Ectodermal cell (in vitro differentiated cells): ENCODE results near the gene PRSS1.
"Not testable (repeated sequence)": the region's sequence is repeated elsewhere in the genome, so short reads cannot be mapped to it uniquely, and the experiment has no call there.

Experiments
- H3K27ac ChIP-seq: 2 replicates; pipeline ENCODE4 v1.7.0; 2013; ENCODE audit warnings: mild to moderate bottlenecking, low read depth, low read length; ENCODE audit not compliant: insufficient read depth, poor library complexity, severe bottlenecking
- H3K27me3 ChIP-seq: 2 replicates; pipeline ENCODE4 v1.7.0; 2013; ENCODE audit warnings: mild to moderate bottlenecking, low read length; ENCODE audit not compliant: insufficient read depth, control insufficient read depth, poor library complexity, severe bottlenecking
- H3K36me3 ChIP-seq: one replicate; pipeline ENCODE4 v1.7.0; 2013; ENCODE audit warnings: low read length; ENCODE audit not compliant: control insufficient read depth, insufficient read depth
- H3K4me1 ChIP-seq: one replicate; pipeline ENCODE4 v1.7.0; 2013; ENCODE audit warnings: low read length; ENCODE audit not compliant: control insufficient read depth, insufficient read depth
- H3K4me3 ChIP-seq: 2 replicates; pipeline ENCODE4 v1.7.0; 2013; ENCODE audit warnings: low read depth, low read length, control low read depth; ENCODE audit not compliant: insufficient read depth
- H3K9me3 ChIP-seq: 2 replicates; pipeline ENCODE4 v1.7.0; 2013; ENCODE audit warnings: mild to moderate bottlenecking, low read length, moderate library complexity; ENCODE audit not compliant: control insufficient read depth
- WGBS, 2 experiments: methylation state at CpG; one replicate each; pipeline ENCODE4 v1.1.7; 2013; ENCODE audit warnings: missing lambda C conversion rate in 2 of 2; 5-methylcytosine and 5-hydroxymethylcytosine counted together

PRSS1 gene

DNA sequence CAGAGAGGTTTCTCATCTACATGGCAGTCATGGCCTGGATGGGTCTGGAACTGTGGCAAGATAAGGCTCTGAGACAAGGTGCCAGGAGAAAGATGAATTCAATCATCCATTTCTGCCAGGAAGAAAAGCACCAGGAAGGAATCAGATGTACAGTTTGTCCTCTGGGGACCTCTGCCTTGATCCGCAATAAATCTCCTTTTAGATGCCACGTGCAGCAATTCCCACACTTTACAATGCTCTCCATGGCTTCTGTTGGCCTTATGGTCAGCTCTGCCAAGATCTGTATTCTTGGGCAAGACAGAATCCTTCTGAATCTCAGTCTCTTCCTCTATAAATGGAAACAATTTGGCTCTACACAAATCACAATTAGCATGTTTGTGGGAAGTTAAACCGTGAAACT, 9.0 kb downstream of the PRSS1 start:
- H3K27ac ChIP-seq, H3K4me3 ChIP-seq, H3K36me3 ChIP-seq, H3K27me3 ChIP-seq, H3K4me1 ChIP-seq, H3K9me3 ChIP-seq: not testable (repeated sequence)
- 76 to 87% methylated on average over 2 of the region's 3 CpGs for WGBS, 2 experiments

DNA sequence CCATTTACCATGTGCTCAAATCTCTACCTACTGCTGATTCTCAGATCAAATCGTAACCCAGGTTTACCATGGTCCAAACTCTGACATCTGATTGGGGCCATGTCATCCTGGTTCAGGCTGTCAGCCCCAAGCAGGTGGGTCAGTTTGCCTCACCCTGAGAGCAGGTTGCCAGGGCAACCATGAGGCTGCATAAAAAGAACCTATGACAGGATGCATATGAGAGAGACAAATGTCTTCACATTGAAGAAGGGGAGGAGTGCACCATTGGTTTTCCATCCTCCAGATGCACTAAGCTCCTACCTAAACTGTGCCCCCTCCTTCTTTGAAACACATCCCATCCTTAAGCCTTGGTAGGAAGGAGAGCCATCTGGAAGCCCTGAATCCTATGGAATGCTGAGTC, 10.2 kb downstream of the PRSS1 start:
- no peaks in the 10 kb centered on the region for H3K9me3 ChIP-seq
- H3K4me1 ChIP-seq = no peaks in the 10 kb centered on the region
- H3K4me3 ChIP-seq = no peak overlapping the region
- no peaks in the 10 kb centered on the region for H3K27me3 ChIP-seq
- H3K36me3 ChIP-seq = no peaks in the 10 kb centered on the region
- H3K27ac ChIP-seq = no peak overlapping the region
- 88 to 93% methylated on average over 1 of the region's 1 CpG for WGBS, 2 experiments

DNA sequence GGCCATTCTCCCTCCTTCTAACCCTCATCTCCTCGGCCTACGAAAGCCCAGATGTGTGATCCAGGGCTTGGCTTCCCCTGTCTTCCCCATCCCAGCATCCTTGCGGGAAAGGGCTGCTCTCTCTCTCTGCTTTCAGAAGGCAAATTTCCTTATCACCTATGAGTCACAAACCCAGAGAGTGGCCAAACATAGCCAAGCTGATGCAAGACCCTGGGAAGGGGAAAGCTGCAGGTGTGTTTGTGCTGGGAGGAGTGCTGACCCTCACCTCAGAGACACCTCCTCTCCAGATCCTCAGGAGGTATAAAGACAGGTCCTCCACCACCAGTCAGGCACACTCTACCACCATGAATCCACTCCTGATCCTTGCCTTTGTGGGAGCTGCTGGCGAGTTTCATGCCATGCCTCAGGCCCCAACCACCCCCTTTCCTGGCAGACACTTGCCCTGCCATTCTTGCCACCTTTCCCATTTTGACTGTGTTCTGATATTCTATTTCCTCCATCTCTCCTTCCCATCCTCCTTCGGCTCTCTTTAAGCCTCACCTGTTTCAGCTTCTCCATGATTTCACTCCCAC, 10.9 kb downstream of the PRSS1 start:
- H3K4me3 ChIP-seq = no peak overlapping the region
- no peaks in the 10 kb centered on the region for H3K9me3 ChIP-seq
- H3K27ac ChIP-seq = no peak overlapping the region
- H3K36me3 ChIP-seq = no peaks in the 10 kb centered on the region
- no peaks in the 10 kb centered on the region for H3K4me1 ChIP-seq
- 83 to 86% methylated on average over 5 of the region's 5 CpGs for WGBS, 2 experiments
- H3K27me3 ChIP-seq = no peaks in the 10 kb centered on the region

DNA sequence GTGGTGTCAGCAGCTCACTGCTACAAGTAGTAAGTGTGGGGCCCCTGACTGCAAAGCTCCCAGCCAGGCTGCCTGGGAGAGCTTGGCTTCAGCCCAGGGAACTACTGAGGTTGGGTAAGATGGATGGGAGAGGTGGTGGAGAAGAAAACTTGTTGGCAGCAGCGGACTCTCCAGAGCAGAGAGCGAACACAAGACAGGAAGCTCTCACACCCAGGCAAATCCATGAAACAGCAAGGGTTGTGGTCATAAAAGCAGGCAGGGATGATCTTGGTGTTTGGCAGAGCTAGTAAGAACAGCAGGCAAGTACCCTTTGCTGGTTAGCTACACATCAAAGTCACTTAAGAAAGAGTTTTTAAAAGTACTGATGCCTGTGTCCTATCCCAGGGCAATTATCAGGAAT, 12.3 kb downstream of the PRSS1 start:
- not testable (repeated sequence) for H3K4me1 ChIP-seq, H3K27me3 ChIP-seq, H3K36me3 ChIP-seq, H3K4me3 ChIP-seq, H3K9me3 ChIP-seq, H3K27ac ChIP-seq
- whole genome bisulfite sequencing, 2 experiments = 98% methylated on average over 2 of the region's 2 CpGs

DNA sequence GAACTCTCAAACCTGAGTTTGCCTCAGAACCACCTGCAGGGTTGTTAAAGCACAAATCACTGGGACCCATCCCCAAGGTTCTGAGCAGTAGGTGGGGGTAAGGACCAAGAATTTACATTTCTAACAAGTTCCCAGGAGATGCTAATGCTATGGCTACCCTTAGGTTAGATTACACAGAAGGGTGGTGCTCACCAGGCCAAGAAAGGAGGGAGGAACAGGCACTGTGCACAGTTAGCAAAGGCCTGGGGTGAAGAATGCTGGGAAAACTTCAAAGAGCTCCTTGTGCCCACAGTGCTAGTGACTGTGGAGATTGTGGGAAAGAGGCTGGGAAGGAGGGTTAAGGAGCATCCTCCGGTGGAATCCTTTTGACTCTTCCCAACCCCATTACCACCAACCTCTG, 12.8 kb downstream of the PRSS1 start:
- Histone ChIP-seq H3K36me3 (no peaks in the 10 kb centered on the region), H3K9me3 (no peaks in the 10 kb centered on the region)
- WGBS, 2 experiments = 78 to 90% methylated on average over 1 of the region's 1 CpG

DNA sequence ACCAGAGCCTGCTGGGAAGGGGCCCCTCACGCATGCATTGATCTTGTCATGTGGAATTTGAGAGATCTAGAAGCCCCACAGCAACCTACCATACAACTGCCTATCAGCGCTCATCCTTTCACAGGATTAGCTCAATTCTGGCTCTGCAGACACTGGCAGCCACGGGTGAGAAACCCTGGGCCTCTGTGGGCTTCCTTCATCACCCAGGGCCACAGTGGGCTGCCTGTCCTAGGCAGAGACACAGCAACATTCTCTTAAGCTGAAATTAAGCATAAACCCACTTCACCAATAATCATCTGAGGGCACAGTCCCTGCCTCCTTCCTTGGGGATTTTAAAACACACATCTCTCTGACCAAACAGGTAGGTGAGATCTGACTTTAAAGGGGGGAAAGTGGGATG, 18.2 kb downstream of the PRSS1 start:
- Histone ChIP-seq H3K36me3 (no peaks in the 10 kb centered on the region), H3K9me3 (no peaks in the 10 kb centered on the region), H3K4me1 (no peaks in the 10 kb centered on the region), H3K4me3 (no peak overlapping the region), H3K27me3 (no peaks in the 10 kb centered on the region), H3K27ac (no peak overlapping the region)
- WGBS, 2 experiments = 60 to 75% methylated on average over 3 of the region's 3 CpGs

More for the DNA sequence above, 12.8 kb downstream of the PRSS1 start:
- Histone ChIP-seq H3K4me1 (no peaks in the 10 kb centered on the region), H3K27ac (no peak overlapping the region), H3K27me3 (no peaks in the 10 kb centered on the region), H3K4me3 (no peak overlapping the region)

DNA sequence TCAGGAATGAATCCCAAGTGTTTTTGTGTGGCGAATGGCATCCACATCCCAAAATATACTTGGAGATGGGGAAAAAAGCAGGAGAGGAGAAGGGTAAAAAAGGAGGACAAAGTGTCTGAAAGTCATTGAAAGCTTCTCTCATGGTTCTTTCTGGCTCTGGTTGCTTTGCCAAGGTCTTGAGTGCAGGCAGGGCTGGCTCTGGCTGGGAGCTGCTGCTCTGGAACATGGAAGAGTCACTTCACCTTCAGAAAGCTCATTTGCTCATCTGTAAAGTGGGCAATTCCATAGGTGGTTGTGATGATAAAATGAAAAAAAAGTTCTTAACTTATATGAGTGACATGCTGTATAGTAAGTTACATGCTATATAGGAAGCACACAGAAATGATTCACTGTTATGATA, 18.6 kb downstream of the PRSS1 start:
- Histone ChIP-seq H3K9me3 (no peaks in the 10 kb centered on the region), H3K4me1 (no peaks in the 10 kb centered on the region), H3K27ac (no peak overlapping the region), H3K36me3 (no peaks in the 10 kb centered on the region), H3K4me3 (no peak overlapping the region), H3K27me3 (no peaks in the 10 kb centered on the region)
- WGBS, 2 experiments = 88 to 95% methylated on average over 1 of the region's 1 CpG

DNA sequence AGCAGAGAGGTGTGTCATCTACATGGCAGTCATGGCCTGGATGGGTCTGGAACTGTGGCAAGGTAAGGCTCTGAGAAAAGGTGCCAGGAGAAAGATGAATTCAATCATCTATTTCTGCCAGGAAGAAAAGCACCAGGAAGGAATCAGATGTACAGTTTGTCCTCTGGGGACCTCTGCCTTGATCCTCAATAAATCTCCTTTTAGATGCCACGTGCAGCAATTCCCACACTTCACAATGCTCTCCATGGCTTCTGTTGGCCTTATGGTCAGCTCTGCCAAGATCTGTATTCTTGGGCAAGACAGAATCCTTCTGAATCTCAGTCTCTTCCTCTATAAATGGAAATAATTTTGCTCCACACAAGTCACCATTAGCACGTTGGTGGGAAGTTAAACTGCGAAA, 19.6 kb downstream of the PRSS1 start:
- H3K27me3 ChIP-seq, H3K27ac ChIP-seq, H3K36me3 ChIP-seq, H3K4me1 ChIP-seq, H3K9me3 ChIP-seq, H3K4me3 ChIP-seq: not testable (repeated sequence)
- 94 to 95% methylated on average over 3 of the region's 3 CpGs for WGBS, 2 experiments

DNA sequence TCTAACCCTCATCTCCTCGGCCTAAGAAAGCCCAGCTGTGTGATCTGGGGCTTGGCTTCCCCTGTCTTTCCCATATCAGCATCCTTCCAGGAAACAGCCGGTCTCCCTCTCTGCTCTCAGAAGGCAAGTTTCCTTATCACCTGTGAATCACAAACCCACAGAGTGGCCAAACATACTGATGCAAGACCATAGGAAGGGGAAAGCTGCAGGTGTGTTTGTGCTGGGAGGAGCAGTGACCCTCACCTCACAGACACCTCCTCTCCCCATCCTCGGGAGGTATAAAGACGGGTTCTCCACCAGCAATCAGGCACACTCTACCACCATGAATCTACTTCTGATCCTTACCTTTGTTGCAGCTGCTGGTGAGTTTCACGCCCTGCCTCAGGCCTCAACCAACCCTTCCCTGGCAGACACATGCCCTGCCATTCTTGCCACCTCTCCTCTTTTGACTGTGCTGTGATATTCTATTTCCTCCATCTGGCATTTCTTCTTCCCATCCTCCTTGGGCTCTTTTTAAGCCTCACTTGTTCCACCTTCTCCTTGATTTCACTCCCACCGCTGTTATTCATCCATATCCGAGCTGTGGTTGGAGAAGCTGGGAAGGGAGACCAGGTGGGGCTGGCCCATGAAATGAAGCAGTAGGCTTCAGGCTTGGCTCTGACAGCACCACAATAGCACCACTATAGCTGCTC, 21.5 kb downstream of the PRSS1 start, which contains the start of gene PRSS2:
Gene PRSS2, plus strand, starts transcription at position 310 of the 692 bp plus-strand sequence. Its CDS starts 13 bp downstream, at position 323.
- Histone ChIP-seq H3K9me3 (no peaks in the 10 kb centered on the region), H3K27me3 (no peaks in the 10 kb centered on the region), H3K4me3 (no peak within 1 kb of the TSS), H3K27ac (no peak within 1 kb of the TSS), H3K36me3 (no peaks in the 10 kb centered on the region), H3K4me1 (no peaks in the 10 kb centered on the region)
- WGBS, 2 experiments = 90 to 93% methylated on average over 7 of the region's 7 CpGs

DNA sequence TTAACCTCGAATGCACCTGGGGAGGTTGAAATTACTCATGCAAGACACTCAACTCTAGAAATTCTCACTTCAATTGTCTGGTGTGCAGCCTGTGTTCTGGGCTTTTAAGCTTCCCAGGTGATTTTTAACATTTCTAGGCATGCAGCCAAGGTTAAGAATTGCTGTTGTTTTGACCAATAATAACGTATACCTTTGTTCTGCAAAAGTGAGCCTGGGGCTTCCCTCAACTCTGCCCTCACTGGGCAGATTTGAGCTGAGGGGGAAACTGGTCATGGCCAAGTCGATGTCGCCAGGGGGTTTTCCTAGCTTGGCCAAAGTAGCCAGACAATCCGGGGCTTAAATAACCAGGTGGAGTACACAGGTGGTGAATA, 22.1 kb downstream of the PRSS1 start:
- Histone ChIP-seq H3K9me3 (no peaks in the 10 kb centered on the region), H3K36me3 (no peaks in the 10 kb centered on the region), H3K4me1 (no peaks in the 10 kb centered on the region), H3K27me3 (no peaks in the 10 kb centered on the region), H3K27ac (no peak overlapping the region), H3K4me3 (no peak overlapping the region)
- WGBS, 2 experiments = 89 to 91% methylated on average over 5 of the region's 5 CpGs
